Neuronal stem cell (in vitro differentiated cells): ENCODE measurements around the gene ANKRA2.

Experiments
- DNase-seq: peaks from one replicate; pipeline ENCODE4 v3.0.0-alpha.2; 2013; ENCODE audit warnings: low spot score
- H2AFZ ChIP-seq: one replicate; pipeline ENCODE4 v1.6.1; 2013; ENCODE audit warnings: mild to moderate bottlenecking, low read length, inconsistent platforms
- H2AK5ac ChIP-seq: 2 replicates; pipeline ENCODE4 v1.6.1; 2013; ENCODE audit warnings: low read depth, mild to moderate bottlenecking, inconsistent platforms, low read length, moderate library complexity, mixed read lengths
- H2BK120ac ChIP-seq: 2 replicates; pipeline ENCODE4 v1.6.1; 2013; ENCODE audit warnings: low read depth, mild to moderate bottlenecking, inconsistent platforms, low read length, moderate library complexity, mixed read lengths
- H2BK12ac ChIP-seq: one replicate; pipeline ENCODE4 v1.6.1; 2013; ENCODE audit warnings: low read length, inconsistent platforms
- H2BK15ac ChIP-seq: 2 replicates; pipeline ENCODE4 v1.6.1; 2013; ENCODE audit warnings: mild to moderate bottlenecking, low read length, inconsistent platforms, mixed read lengths
- H2BK5ac ChIP-seq: one replicate; pipeline ENCODE4 v1.6.1; 2013; ENCODE audit warnings: inconsistent platforms, mild to moderate bottlenecking, low read length, moderate library complexity
- H3K14ac ChIP-seq: one replicate; pipeline ENCODE4 v1.6.1; 2013; ENCODE audit warnings: low read length, inconsistent platforms
- H3K18ac ChIP-seq: 2 replicates; pipeline ENCODE4 v1.6.1; 2013; ENCODE audit warnings: low read length, inconsistent platforms
- H3K23ac ChIP-seq: 2 replicates; pipeline ENCODE4 v1.6.1; 2013; ENCODE audit warnings: low read depth, mild to moderate bottlenecking, mixed read lengths, low read length, inconsistent platforms; ENCODE audit not compliant: poor library complexity
- H3K27ac ChIP-seq: replicated peaks from 3 replicates; pipeline ENCODE4 v1.5.1; 2013; ENCODE audit warnings: low read length, inconsistent platforms
- H3K27me3 ChIP-seq, 3 experiments: 2 replicates each; pipeline ENCODE4 v1.6.1; 2013; ENCODE audit warnings: low read length in 3 of 3, mild to moderate bottlenecking in 2 of 3, inconsistent platforms in 1 of 3, low read depth in 1 of 3, mixed read lengths in 1 of 3, moderate library complexity in 1 of 3; ENCODE audit not compliant: control insufficient read depth in 3 of 3, insufficient read depth in 3 of 3
- H3K36me3 ChIP-seq, 2 donors: replicated peaks in 1 of 2; 2 replicates each; pipeline ENCODE4 v1.6.1; 2013; ENCODE audit warnings: low read length in 2 of 2; ENCODE audit not compliant: control insufficient read depth in 2 of 2, insufficient read depth in 2 of 2
- H3K4ac ChIP-seq: 2 replicates; pipeline ENCODE4 v1.6.1; 2013; ENCODE audit warnings: inconsistent platforms, mild to moderate bottlenecking, low read length, moderate library complexity
- H3K4me1 ChIP-seq, 2 donors: 1 replicate in 1 of 2; 2 replicates in 1 of 2; pipeline ENCODE4 v1.6.1; 2013; ENCODE audit warnings: low read length in 2 of 2, low read depth in 1 of 2; ENCODE audit not compliant: control insufficient read depth in 2 of 2, insufficient read depth in 1 of 2
- H3K4me2 ChIP-seq: one replicate; pipeline ENCODE4 v1.6.1; 2013; ENCODE audit warnings: mild to moderate bottlenecking, low read length, inconsistent platforms; ENCODE audit not compliant: insufficient read depth, poor library complexity, severe bottlenecking
- H3K4me3 ChIP-seq, 2 donors: 2 replicates each; pipeline ENCODE4 v1.5.1; 2013; ENCODE audit warnings: low read length in 2 of 2, mild to moderate bottlenecking in 2 of 2, inconsistent platforms in 1 of 2, moderate library complexity in 1 of 2
- H3K79me1 ChIP-seq: one replicate; pipeline ENCODE4 v1.6.1; 2013; ENCODE audit warnings: low read depth, mild to moderate bottlenecking, inconsistent platforms, low read length, moderate library complexity
- H3K9ac ChIP-seq: one replicate; pipeline ENCODE4 v1.6.1; 2013; ENCODE audit warnings: mild to moderate bottlenecking, low read depth, low read length, inconsistent platforms; ENCODE audit not compliant: poor library complexity
- H3K9me3 ChIP-seq, 2 donors: replicated peaks in 1 of 2; 2 replicates each; pipeline versions ENCODE3 to v1.6.1; 2013; ENCODE audit warnings: low read length in 2 of 2, mild to moderate bottlenecking in 2 of 2, inconsistent platforms in 1 of 2, low read depth in 1 of 2, mixed read lengths in 1 of 2, moderate library complexity in 1 of 2; ENCODE audit not compliant: control insufficient read depth in 2 of 2, insufficient read depth in 1 of 2
- H4K8ac ChIP-seq: one replicate; pipeline ENCODE4 v1.6.1; 2013; ENCODE audit warnings: low read depth, mild to moderate bottlenecking, inconsistent platforms, low read length, moderate library complexity
- H4K91ac ChIP-seq: one replicate; pipeline ENCODE4 v1.6.1; 2013; ENCODE audit warnings: low read length, low read depth, mild to moderate bottlenecking, inconsistent platforms; ENCODE audit not compliant: poor library complexity
- WGBS, 2 donors: extraction: QIAGEN DNeasy Blood & Tissue Kit; methylation state at CpG; one replicate each; pipeline ENCODE4 v1.1.7; 2013; ENCODE audit warnings: missing lambda C conversion rate in 2 of 2, mixed read lengths in 1 of 2; ENCODE audit not compliant: insufficient read length in 2 of 2, insufficient replicate concordance in 1 of 2; ENCODE audit errors: extremely low coverage in 2 of 2; 5-methylcytosine and 5-hydroxymethylcytosine counted together

ANKRA2 gene

DNA sequence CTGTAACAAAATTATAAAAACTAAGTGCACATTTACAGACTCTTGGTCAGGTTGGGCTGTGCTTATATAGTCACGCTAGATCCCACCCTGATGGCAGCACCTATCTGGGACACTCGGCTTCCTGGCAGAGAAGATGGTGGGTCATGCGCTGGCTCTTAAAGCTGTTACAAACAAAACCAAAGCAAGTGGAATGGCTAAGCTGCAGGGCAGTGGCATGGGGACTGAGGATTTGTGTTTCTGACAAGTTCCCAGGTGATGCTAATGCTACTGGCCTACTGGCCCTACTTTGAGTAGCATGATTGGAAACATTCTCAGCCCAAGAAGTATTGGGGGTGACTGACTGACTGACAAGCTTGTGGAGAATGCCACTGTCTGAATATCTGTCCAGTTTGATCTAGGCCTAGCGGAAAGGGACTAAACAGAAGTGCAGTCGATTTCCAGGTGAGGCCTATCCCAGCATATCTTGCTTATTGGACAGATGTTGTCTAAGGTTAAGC is 58.9 kb downstream of the ANKRA2 start:
- Histone ChIP-seq H3K23ac (no peak overlapping the region), H3K79me1 (no peaks in the 10 kb centered on the region), H2BK5ac (no peak overlapping the region), H3K4me2 (no peak overlapping the region), H3K4ac (no peak overlapping the region), H2AFZ (no peak overlapping the region), H2BK120ac (no peak overlapping the region), H3K27ac (no peak overlapping the region), H3K14ac (no peak overlapping the region), H2BK15ac (no peak overlapping the region), H4K91ac (no peak overlapping the region), H3K4me1 (no peaks in the 10 kb centered on the region), H2BK12ac (no peak overlapping the region), H3K4me3 (no peak overlapping the region), H4K8ac (no peak overlapping the region), H3K18ac (no peak overlapping the region), H3K36me3 (peaks cover 13 to 57% of the 10 kb centered on the region in 2 donors), H3K9ac (no peak overlapping the region), H3K9me3 (no peaks in the 10 kb centered on the region), H3K27me3 (no peaks in the 10 kb centered on the region), H2AK5ac (no peak overlapping the region)
- no CpG with 5 or more reads among the region's 5 CpGs for WGBS, 2 donors
- DNase-seq = no peak
